Measurements from ENCODE around the gene KSR1.
A peak's percentile ranks its signal among the peaks of the same experiment; 100 is the strongest.

Gene KSR1

GRCh38 chr17:27538156-27538955, 82.1 kb downstream of the KSR1 start:
- no peak for TF ChIP-seq ZNF274 (IDR thresholded peaks at IDR 0.05; ENCODE audit: low read depth, low read length)
- no peak overlapping the region for H3K4me3 ChIP-seq (ENCODE audit: low read length)

- no peak overlapping the region for H3K4me3 ChIP-seq (ENCODE audit: low read length)
- no peak for TF ChIP-seq ZNF274 (IDR thresholded peaks at IDR 0.05; ENCODE audit: low read depth, low read length)
Measured at GRCh38 chr17:27539152-27539551, 82.9 kb downstream of the KSR1 start.

- H3K4me3 ChIP-seq (ENCODE audit: low read length), result no peak overlapping the region
- no peak for TF ChIP-seq ZNF274 (IDR thresholded peaks at IDR 0.05; ENCODE audit: low read depth, low read length)
Measured at GRCh38 chr17:27539794-27540317, 83.6 kb downstream of the KSR1 start.

- no peak for TF ChIP-seq ZNF274 (IDR thresholded peaks at IDR 0.05; ENCODE audit: low read depth, low read length)
- no peak overlapping the region for H3K4me3 ChIP-seq (ENCODE audit: low read length)
Measured at GRCh38 chr17:27540318-27541101, 84.3 kb downstream of the KSR1 start.

- no peak overlapping the region for H3K4me3 ChIP-seq (ENCODE audit: low read length)
- no peak for TF ChIP-seq ZNF274 (IDR thresholded peaks at IDR 0.05; ENCODE audit: low read depth, low read length)
Measured at GRCh38 chr17:27541301-27542023, 85.2 kb downstream of the KSR1 start.

GRCh38 chr17:27542841-27543463, 86.7 kb downstream of the KSR1 start:
- H3K4me3 ChIP-seq (ENCODE audit: low read length), result no peak overlapping the region
- no peak for TF ChIP-seq ZNF274 (IDR thresholded peaks at IDR 0.05; ENCODE audit: low read depth, low read length)

GRCh38 chr17:27543464-27543856, 87.2 kb downstream of the KSR1 start:
- no peak for TF ChIP-seq ZNF274 (IDR thresholded peaks at IDR 0.05; ENCODE audit: low read depth, low read length)
- no peak overlapping the region for H3K4me3 ChIP-seq (ENCODE audit: low read length)

GRCh38 chr17:27543958-27544349, 87.7 kb downstream of the KSR1 start:
- TF ChIP-seq ZNF274 (IDR thresholded peaks at IDR 0.05; ENCODE audit: low read depth, low read length), result no peak
- H3K4me3 ChIP-seq (ENCODE audit: low read length), result no peak overlapping the region; the same call in 1 of the 2 replicates

- peak overlapping the region; percentile 8; the same call in 1 of the 2 replicates for H3K4me3 ChIP-seq (ENCODE audit: low read length)
- TF ChIP-seq ZNF274 (IDR thresholded peaks at IDR 0.05; ENCODE audit: low read depth, low read length), result no peak
Measured at GRCh38 chr17:27544350-27545131, 88.3 kb downstream of the KSR1 start.

- no peak overlapping the region for H3K4me3 ChIP-seq (ENCODE audit: low read length)
- no peak for TF ChIP-seq ZNF274 (IDR thresholded peaks at IDR 0.05; ENCODE audit: low read depth, low read length)
Measured at GRCh38 chr17:27545562-27546229, 89.4 kb downstream of the KSR1 start.

GRCh38 chr17:27546624-27547300, 90.5 kb downstream of the KSR1 start:
- peak overlapping the region; percentile 1; the same call in 1 of the 2 replicates for H3K4me3 ChIP-seq (ENCODE audit: low read length)
- no peak for TF ChIP-seq ZNF274 (IDR thresholded peaks at IDR 0.05; ENCODE audit: low read depth, low read length)

GRCh38 chr17:27547301-27547683, 91.0 kb downstream of the KSR1 start:
- no peak for TF ChIP-seq ZNF274 (IDR thresholded peaks at IDR 0.05; ENCODE audit: low read depth, low read length)
- no peak overlapping the region for H3K4me3 ChIP-seq (ENCODE audit: low read length)
